ENCODE data around the gene RAB6B.

The RAB6B gene

GRCh38 chr3:133894353-133895207, 1.1 kb downstream of the RAB6B start:
- no peak for DNase-seq

GRCh38 chr3:133893683-133894352, 1.9 kb downstream of the RAB6B start:
- no peak for DNase-seq

GRCh38 chr3:133892541-133893231, 3.0 kb downstream of the RAB6B start:
- DNase-seq = no peak

GRCh38 chr3:133891662-133892378, 3.9 kb downstream of the RAB6B start:
- no peak for DNase-seq

GRCh38 chr3:133890972-133891644, 4.6 kb downstream of the RAB6B start:
- DNase-seq = no peak

GRCh38 chr3:133890037-133890436, 5.6 kb downstream of the RAB6B start:
- no peak for DNase-seq

GRCh38 chr3:133888726-133889340, 6.8 kb downstream of the RAB6B start:
- DNase-seq = no peak

GRCh38 chr3:133887803-133888703, 7.6 kb downstream of the RAB6B start:
- DNase-seq = no peak

- DNase-seq = no peak
These were observed 8.4 kb downstream of the RAB6B start for GRCh38 chr3:133887074-133887802.

- DNase-seq = no peak
These were observed 9.5 kb downstream of the RAB6B start for GRCh38 chr3:133886031-133886722.

- no peak for DNase-seq
These were observed 10.6 kb downstream of the RAB6B start for GRCh38 chr3:133884887-133885711.

GRCh38 chr3:133884054-133884886, 11.4 kb downstream of the RAB6B start:
- no peak for DNase-seq

GRCh38 chr3:133883641-133884040, 12.0 kb downstream of the RAB6B start:
- DNase-seq = no peak

- no peak for DNase-seq
These were observed 12.6 kb downstream of the RAB6B start for GRCh38 chr3:133882986-133883586.

GRCh38 chr3:133881939-133882825, 13.5 kb downstream of the RAB6B start:
- no peak for DNase-seq

GRCh38 chr3:133881492-133881891, 14.2 kb downstream of the RAB6B start:
- DNase-seq = no peak
